CD14-positive monocyte (primary cell): ENCODE measurements around the gene KLF13. TPM values are rescaled to one million over a fixed set of nuclear protein-coding genes. Genes with fewer than 3 reads are reported as not detected.

Experiments
- DNase-seq, 3 donors: peaks; one replicate each; pipeline ENCODE4 v3.0.0-alpha.2; 2011 to 2022
- H2AFZ ChIP-seq: 2 replicates; pipeline ENCODE4 v1.6.0; 2012; ENCODE audit warnings: mild to moderate bottlenecking, low read depth, low read length, inconsistent platforms; ENCODE audit not compliant: insufficient read depth, poor library complexity, severe bottlenecking
- H3K27ac ChIP-seq, 2 donors: 1 replicate in 1 of 2; 2 replicates in 1 of 2; pipeline ENCODE4 v1.5.1; 2012 to 2013; ENCODE audit warnings: low read length in 2 of 2, control low read depth in 1 of 2, inconsistent platforms in 1 of 2, low read depth in 1 of 2, mild to moderate bottlenecking in 1 of 2
- H3K27me3 ChIP-seq, 2 donors: one replicate each; pipeline versions ENCODE4 v1.6.0 to v1.6.1; 2011 to 2013; ENCODE audit warnings: low read length in 2 of 2; ENCODE audit not compliant: control insufficient read depth in 2 of 2, insufficient read depth in 2 of 2
- H3K36me3 ChIP-seq, 2 donors: replicated peaks in 1 of 2; 1 replicate in 1 of 2; 2 replicates in 1 of 2; pipeline versions ENCODE4 v1.5.1 to v1.6.1; 2012 to 2013; ENCODE audit warnings: low read length in 2 of 2, control low read depth in 1 of 2, inconsistent platforms in 1 of 2, mild to moderate bottlenecking in 1 of 2; ENCODE audit not compliant: insufficient read depth in 2 of 2, control insufficient read depth in 1 of 2
- H3K4me1 ChIP-seq, 2 donors: 1 replicate in 1 of 2; 2 replicates in 1 of 2; pipeline versions ENCODE4 v1.5.1 to v1.6.1; 2012 to 2013; ENCODE audit warnings: low read length in 2 of 2, control low read depth in 1 of 2, inconsistent platforms in 1 of 2, mild to moderate bottlenecking in 1 of 2, moderate library complexity in 1 of 2; ENCODE audit not compliant: insufficient read depth in 2 of 2, control insufficient read depth in 1 of 2
- H3K4me2 ChIP-seq: replicated peaks from 2 replicates; pipeline ENCODE3; 2012; ENCODE audit warnings: low read length, moderate library complexity, mild to moderate bottlenecking; ENCODE audit not compliant: poor library complexity, severe bottlenecking; ENCODE audit errors: extremely low read depth
- H3K4me3 ChIP-seq, 3 experiments: fragments of 200-600 bp in 1 of 3; sonication (generic) in 1 of 3; replicated peaks in 1 of 3; 1 replicate in 2 of 3; 2 replicates in 1 of 3; pipeline ENCODE4 v1.5.1; 2011 to 2013; ENCODE audit warnings: low read length in 3 of 3, mild to moderate bottlenecking in 3 of 3, control low read depth in 2 of 3, low read depth in 2 of 3, inconsistent platforms in 1 of 3, moderate library complexity in 1 of 3
- H3K79me2 ChIP-seq: 2 replicates; pipeline ENCODE4 v1.6.0; 2012; ENCODE audit warnings: mild to moderate bottlenecking, control low read depth, inconsistent platforms, low read length, moderate library complexity; ENCODE audit not compliant: insufficient read depth
- H3K9ac ChIP-seq: 2 replicates; pipeline ENCODE4 v1.6.0; 2017; ENCODE audit warnings: low read length, mild to moderate bottlenecking; ENCODE audit not compliant: insufficient read depth, poor library complexity, severe bottlenecking
- H3K9me3 ChIP-seq, 2 donors: replicated peaks in 1 of 2; 1 replicate in 1 of 2; 2 replicates in 1 of 2; pipeline versions ENCODE4 v1.5.1 to v1.6.1; 2012 to 2013; ENCODE audit warnings: low read length in 2 of 2, control low read depth in 1 of 2; ENCODE audit not compliant: control insufficient read depth in 1 of 2, insufficient read depth in 1 of 2
- H4K20me1 ChIP-seq: 2 replicates; pipeline ENCODE4 v1.6.0; 2012; ENCODE audit warnings: mild to moderate bottlenecking, low read length, control low read depth, moderate library complexity; ENCODE audit not compliant: insufficient read depth
- H3K27ac Mint-ChIP-seq, 7 donors: one replicate each; pipeline ENCODE4 v1.8.0; 2020; ENCODE audit warnings: mild to moderate bottlenecking in 7 of 7, mixed read lengths in 7 of 7, moderate library complexity in 6 of 7, inconsistent platforms in 2 of 7
- H3K27me3 Mint-ChIP-seq, 3 donors: one replicate each; pipeline ENCODE4 v1.8.0; 2021 to 2022; ENCODE audit warnings: low read depth in 3 of 3, mild to moderate bottlenecking in 3 of 3, mixed read lengths in 3 of 3, moderate library complexity in 3 of 3, inconsistent platforms in 1 of 3
- H3K36me3 Mint-ChIP-seq, 2 donors: one replicate each; pipeline ENCODE4 v1.8.0; 2020; ENCODE audit warnings: mixed read lengths in 2 of 2, inconsistent platforms in 1 of 2, mild to moderate bottlenecking in 1 of 2
- H3K4me1 Mint-ChIP-seq: one replicate; pipeline ENCODE4 v1.8.0; 2020; ENCODE audit warnings: mild to moderate bottlenecking, mixed read lengths
- H3K4me3 Mint-ChIP-seq, 2 donors: one replicate each; pipeline ENCODE4 v1.8.0; 2020; ENCODE audit warnings: mild to moderate bottlenecking in 2 of 2, mixed read lengths in 2 of 2, moderate library complexity in 1 of 2
- H3K9me3 Mint-ChIP-seq, 7 donors: one replicate each; pipeline ENCODE4 v1.8.0; 2020 to 2022; ENCODE audit warnings: mixed read lengths in 7 of 7, mild to moderate bottlenecking in 6 of 7, moderate library complexity in 6 of 7, inconsistent platforms in 2 of 7
- WGBS: methylation state at CpG from one replicate; pipeline ENCODE4 v1.1.5; 2013; ENCODE audit warnings: missing lambda C conversion rate; ENCODE audit not compliant: insufficient coverage; 5-methylcytosine and 5-hydroxymethylcytosine counted together
- intact Hi-C, 2 donors: fragments of 100-400 bp; cut with micrococcal nuclease; formaldehyde crosslinking; loops; one replicate each; pipeline versions ENCODE4 v1.15.0 to v1.15.1; 2023
- polyA plus RNA-seq, 3 donors: library from polyadenylated mRNA; depleted of rRNA in 1 of 3; unstranded in 2 of 3; stranded (reverse) in 1 of 3; fragments of 300-500 nt in 2 of 3; fragments of >200 nt in 1 of 3; fragmentation: Illumina TruSeq in 2 of 3; gene quantifications; 1 replicate in 2 of 3; 2 replicates in 1 of 3; pipeline ENCODE4 v1.2.3, GENCODE V29; 2012 to 2021
- TF ChIP-seq, protein P1 (sequence below): fragments of 200-600 bp; IDR thresholded peaks from one replicate; pipeline ENCODE4 v1.8.0; 2022; ENCODE audit warnings: antibody characterized with exemption, mild to moderate bottlenecking

The KLF13 gene
- polyA plus RNA-seq, 3 donors, result 22.5 to 121 (median 28.0) TPM

DNA sequence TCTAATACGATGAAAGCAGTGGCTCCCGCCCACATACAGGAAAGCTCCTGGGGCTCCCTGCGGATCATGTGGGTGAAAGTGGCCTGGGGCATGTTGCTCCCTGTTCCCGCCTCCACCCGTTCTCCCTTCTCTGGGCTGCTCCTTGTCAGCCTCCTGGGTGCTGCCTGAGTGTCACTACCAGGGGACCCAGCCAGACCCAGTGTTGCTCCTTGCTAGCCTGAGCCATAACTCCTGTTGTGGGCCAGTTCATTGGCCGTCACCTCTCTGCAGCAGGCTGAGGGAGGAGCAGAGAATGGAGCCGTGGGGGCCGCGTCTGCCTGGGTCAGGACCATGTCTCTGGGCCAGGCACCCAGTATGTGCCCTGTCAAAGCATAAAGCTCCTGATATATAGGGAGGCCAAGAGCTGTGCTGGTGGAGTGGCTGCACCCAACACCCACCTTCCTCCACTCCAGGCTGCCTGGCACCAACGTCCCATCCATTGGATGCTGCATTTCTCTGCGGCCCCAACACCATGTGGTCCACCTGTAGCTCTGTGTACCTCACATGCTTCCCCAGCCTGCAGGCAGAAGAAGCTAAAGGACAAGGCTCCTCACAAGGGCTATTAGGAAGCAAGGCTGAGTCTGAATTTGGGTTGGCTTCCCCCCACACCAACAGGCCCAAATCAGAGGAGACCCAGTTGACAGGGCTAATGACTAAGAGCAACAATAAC lies 40.5 kb downstream of the KLF13 start:
- H2AFZ ChIP-seq, result no peak overlapping the region
- peak overlapping the region; percentile 2 for H3K4me2 ChIP-seq
- H3K36me3 Mint-ChIP-seq, result peaks cover 28 to 40% of the 10 kb centered on the region in 2 donors

DNA sequence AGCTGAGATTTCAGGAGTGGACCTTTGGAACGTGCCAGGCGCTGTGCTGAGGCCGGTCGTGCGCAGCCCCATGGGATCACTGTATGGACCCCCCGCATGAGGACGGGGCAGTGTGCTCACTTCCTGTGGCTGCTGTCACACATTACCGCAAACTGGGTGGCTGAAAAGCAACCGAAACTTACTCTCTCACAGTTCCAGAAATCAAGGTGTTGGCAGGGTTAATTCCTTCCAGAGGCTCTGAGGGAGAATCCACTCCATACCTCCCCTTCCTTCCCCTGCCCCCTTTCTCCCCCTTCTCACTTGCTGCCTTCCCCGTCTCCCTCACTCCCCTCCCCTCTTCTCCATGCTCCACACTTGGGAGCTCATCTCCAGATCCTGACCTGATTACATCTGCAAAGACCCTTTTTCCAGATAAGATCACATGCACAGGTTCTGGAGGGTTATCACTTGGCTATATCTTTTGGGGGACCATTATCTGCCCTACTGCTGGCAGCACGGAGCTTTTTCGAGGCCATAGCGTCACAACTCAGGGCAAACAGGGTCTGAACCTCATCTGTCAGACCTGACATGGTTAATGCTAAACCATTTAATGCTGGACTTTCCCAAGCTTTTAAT lies 41.2 kb downstream of the KLF13 start:
- no peak overlapping the region for H2AFZ ChIP-seq
- H3K27ac ChIP-seq, result peak overlapping the region; percentile 29 to 54
- Mint-ChIP-seq H3K4me1 (peaks cover 75% of the 10 kb centered on the region), H3K27me3 (peaks cover 0 to 2% (median 0%) of the 10 kb centered on the region in 3 donors), H3K27ac (peak overlapping the region; percentile 4 to 79 (median 66)), H3K9me3 (peaks cover 0 to 4% (median 0%) of the 10 kb centered on the region in 7 donors), H3K36me3 (peaks cover 35 to 46% of the 10 kb centered on the region in 2 donors), H3K4me3 (peak overlapping the region in 1 of 2 donors; percentile 30)
- H3K4me3 ChIP-seq, result no peak overlapping the region
- H4K20me1 ChIP-seq, result peaks cover 100% of the 10 kb centered on the region
- peak overlapping the region; percentile 2 for H3K4me2 ChIP-seq
- DNase-seq, result peak in 2 of 3 donors; percentile 26 to 45
- H3K4me1 ChIP-seq, result peaks cover 52 to 59% of the 10 kb centered on the region in 2 donors
- no peaks in the 10 kb centered on the region for H3K27me3 ChIP-seq
- 48% methylated on average over 13 of the region's 13 CpGs for WGBS
- intact Hi-C loops, result loop anchor here (2.0 to 5.0 kb wide), 2 partner anchors 119 to 121 kb away; no protein-coding TSS in a partner anchor
- no peaks in the 10 kb centered on the region for H3K9me3 ChIP-seq
- no peak overlapping the region for H3K9ac ChIP-seq
- peaks cover 100% of the 10 kb centered on the region for H3K79me2 ChIP-seq
- H3K36me3 ChIP-seq, result peaks cover 15 to 42% of the 10 kb centered on the region in 2 donors
- TF ChIP-seq, protein P1, sequence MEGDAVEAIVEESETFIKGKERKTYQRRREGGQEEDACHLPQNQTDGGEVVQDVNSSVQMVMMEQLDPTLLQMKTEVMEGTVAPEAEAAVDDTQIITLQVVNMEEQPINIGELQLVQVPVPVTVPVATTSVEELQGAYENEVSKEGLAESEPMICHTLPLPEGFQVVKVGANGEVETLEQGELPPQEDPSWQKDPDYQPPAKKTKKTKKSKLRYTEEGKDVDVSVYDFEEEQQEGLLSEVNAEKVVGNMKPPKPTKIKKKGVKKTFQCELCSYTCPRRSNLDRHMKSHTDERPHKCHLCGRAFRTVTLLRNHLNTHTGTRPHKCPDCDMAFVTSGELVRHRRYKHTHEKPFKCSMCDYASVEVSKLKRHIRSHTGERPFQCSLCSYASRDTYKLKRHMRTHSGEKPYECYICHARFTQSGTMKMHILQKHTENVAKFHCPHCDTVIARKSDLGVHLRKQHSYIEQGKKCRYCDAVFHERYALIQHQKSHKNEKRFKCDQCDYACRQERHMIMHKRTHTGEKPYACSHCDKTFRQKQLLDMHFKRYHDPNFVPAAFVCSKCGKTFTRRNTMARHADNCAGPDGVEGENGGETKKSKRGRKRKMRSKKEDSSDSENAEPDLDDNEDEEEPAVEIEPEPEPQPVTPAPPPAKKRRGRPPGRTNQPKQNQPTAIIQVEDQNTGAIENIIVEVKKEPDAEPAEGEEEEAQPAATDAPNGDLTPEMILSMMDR, result no peak

More for the DNA sequence above, 40.5 kb downstream of the KLF13 start:
- Histone ChIP-seq H3K27me3 (no peaks in the 10 kb centered on the region), H3K27ac (peak overlapping the region; percentile 30 to 54), H3K4me1 (peaks cover 59 to 65% of the 10 kb centered on the region in 2 donors), H3K9me3 (no peaks in the 10 kb centered on the region), H3K36me3 (peaks cover 8 to 36% of the 10 kb centered on the region in 2 donors), H3K9ac (no peak overlapping the region), H3K79me2 (peaks cover 100% of the 10 kb centered on the region), H4K20me1 (peaks cover 100% of the 10 kb centered on the region), H3K4me3 (no peak overlapping the region)
- peaks cover 82% of the 10 kb centered on the region for H3K4me1 Mint-ChIP-seq
- intact Hi-C loops, result loop anchor here (2.0 to 5.0 kb wide), 2 partner anchors 120 to 122 kb away; no protein-coding TSS in a partner anchor
- peaks cover 0 to 4% (median 0%) of the 10 kb centered on the region in 7 donors for H3K9me3 Mint-ChIP-seq
- peak overlapping the region; percentile 4 to 79 (median 66) for H3K27ac Mint-ChIP-seq
- H3K27me3 Mint-ChIP-seq, result peaks cover 0 to 2% (median 0%) of the 10 kb centered on the region in 3 donors
- DNase-seq, result no peak
- 94% methylated on average over 7 of the region's 11 CpGs for WGBS
- TF ChIP-seq, protein P1, result no peak
- H3K4me3 Mint-ChIP-seq, result peak overlapping the region in 1 of 2 donors; percentile 30
